Hippocampal formation (tissue), 2 donors: ENCODE measurements around the gene TNNI3K.
"Not testable (repeated sequence)": the region's sequence is repeated elsewhere in the genome, so short reads cannot be mapped to it uniquely, and the experiment has no call there.

Source experiments
- DNase-seq, 2 donors: peaks; one replicate each; lab custom pipeline; 2025; lab: John Stamatoyannopoulos, UW

The TNNI3K gene, protein sequence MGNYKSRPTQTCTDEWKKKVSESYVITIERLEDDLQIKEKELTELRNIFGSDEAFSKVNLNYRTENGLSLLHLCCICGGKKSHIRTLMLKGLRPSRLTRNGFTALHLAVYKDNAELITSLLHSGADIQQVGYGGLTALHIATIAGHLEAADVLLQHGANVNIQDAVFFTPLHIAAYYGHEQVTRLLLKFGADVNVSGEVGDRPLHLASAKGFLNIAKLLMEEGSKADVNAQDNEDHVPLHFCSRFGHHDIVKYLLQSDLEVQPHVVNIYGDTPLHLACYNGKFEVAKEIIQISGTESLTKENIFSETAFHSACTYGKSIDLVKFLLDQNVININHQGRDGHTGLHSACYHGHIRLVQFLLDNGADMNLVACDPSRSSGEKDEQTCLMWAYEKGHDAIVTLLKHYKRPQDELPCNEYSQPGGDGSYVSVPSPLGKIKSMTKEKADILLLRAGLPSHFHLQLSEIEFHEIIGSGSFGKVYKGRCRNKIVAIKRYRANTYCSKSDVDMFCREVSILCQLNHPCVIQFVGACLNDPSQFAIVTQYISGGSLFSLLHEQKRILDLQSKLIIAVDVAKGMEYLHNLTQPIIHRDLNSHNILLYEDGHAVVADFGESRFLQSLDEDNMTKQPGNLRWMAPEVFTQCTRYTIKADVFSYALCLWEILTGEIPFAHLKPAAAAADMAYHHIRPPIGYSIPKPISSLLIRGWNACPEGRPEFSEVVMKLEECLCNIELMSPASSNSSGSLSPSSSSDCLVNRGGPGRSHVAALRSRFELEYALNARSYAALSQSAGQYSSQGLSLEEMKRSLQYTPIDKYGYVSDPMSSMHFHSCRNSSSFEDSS

DNA sequence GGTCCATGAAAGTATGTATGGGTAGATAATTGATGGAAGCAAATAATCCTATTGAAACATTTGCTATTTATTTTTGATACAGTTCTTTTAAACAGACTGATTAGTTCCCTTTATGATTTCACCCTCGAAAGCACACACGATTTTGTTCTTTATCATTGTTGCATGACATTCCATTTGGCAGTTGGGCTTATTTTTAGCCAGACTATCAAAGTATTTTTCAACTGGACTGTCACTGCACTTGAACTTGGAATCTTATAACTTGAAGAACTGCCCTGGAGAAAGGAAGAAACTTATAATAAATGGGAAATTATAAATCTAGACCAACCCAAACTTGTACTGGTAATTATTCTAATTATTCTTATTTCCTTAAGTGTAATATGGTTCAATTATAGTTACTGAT lies at the start of gene TNNI3K:
Gene TNNI3K, plus strand, starts transcription at position 235 of the 400 bp plus-strand sequence. Its CDS starts 65 bp downstream, at position 300.
- DNase-seq = no peak

DNA sequence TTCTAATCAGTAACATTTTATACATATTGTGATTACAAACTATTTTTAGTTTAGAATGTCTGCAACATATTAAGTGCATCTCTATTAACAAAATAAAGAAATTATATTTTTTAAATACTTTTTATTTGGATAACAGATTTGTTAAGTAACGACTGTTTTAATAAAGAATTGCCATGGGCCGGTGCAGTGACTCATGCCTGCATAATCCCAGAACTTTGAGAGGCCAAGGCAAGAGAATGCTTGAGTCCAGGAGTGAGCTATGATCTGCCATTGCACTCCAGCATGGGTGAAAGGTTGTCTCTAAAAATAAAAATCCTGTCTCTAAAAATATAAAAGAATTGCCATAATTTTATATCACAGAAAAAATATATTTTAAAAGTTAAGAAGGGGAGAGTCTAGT lies 41.3 kb upstream of the TNNI3K start:
- no peak for DNase-seq

DNA sequence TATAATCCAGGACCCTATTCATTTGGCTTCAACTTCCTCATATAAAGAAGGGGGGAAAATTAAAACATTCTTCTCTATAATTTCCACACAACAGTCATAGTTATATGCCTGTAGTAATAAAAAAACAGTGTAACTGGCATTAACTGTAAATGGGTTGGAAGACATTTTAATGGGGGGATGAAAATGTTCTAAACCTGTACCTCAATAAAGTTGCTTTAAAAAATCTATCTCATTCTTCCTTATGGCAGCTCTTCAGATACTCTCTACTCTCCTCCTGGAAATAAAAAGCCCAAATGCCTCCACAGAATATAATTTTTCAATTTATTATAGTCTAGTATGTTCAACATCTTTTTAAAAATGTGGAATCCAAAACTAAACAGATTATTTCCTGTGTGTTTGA lies 39.8 kb upstream of the TNNI3K start:
- DNase-seq = no peak

DNA sequence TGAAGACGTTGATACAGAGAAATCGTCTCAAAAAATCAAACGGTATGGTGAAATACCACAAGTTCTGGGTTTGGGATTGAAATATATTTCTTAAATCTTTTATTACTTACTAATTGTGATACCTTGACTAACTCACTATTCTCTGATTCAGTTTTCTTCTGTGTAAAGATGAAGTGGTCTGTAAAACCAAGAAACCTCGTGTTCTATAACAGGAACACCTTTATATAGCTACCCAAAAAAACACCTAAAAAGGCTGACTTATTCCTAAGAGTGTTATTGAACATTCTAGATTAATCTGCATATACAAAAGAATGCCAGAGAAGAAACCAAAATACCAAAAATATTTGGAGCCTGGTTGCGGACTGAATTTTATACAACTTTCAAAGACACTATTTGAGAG lies 37.9 kb upstream of the TNNI3K start:
- DNase-seq = no peak

DNA sequence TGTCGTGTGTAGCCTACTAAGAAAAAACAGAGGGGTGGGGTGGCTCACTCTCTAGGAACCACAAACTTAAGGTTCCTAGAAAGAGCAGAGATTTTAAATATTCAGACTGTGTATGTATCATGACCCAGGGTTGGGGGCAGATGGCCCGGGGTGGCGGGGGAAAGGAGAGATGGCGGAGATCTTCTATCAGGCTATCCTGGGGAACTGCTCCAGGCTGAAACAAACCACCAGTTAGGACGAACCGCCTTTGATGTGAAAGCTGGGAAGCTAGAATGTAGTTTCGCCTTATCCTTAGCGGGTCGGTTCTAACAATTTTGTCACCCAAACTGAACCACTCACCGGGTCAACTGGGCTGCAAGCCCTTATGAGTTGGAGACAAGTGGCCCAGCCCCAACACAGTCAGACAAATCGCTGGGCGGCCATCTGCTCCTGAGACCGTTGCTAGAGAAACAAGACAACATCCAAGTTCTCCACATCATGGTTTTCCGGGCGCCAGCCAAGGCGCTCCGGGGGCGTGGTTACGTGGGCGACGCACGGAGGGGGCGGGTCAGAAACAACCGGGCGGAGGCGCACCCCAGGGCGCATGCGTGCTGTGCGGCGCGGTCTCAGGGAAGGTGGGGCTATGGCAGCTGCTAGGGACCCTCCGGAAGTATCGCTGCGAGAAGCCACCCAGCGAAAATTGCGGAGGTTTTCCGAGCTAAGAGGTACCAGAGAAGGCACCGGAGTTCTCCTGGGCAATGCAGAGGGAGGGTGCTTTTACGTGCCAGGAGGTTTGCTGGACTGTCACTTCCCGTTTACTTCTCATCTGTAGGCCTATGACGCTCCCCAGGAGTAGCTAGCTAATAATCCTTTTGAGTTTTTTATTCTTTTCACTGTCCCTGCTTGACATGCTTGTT lies 37.3 kb upstream of the TNNI3K start, which contains the start of the genes FPGT and LRRIQ3:
Gene FPGT, plus strand, starts transcription at position 586 of the 896 bp plus-strand sequence. Its CDS starts 37 bp downstream, at position 623.
Gene LRRIQ3, minus strand, starts transcription at position 520 of the 896 bp plus-strand sequence. CDS start 14,492 bp downstream, outside the sequence.
- DNase-seq = peak; percentile 90 to 91

DNA sequence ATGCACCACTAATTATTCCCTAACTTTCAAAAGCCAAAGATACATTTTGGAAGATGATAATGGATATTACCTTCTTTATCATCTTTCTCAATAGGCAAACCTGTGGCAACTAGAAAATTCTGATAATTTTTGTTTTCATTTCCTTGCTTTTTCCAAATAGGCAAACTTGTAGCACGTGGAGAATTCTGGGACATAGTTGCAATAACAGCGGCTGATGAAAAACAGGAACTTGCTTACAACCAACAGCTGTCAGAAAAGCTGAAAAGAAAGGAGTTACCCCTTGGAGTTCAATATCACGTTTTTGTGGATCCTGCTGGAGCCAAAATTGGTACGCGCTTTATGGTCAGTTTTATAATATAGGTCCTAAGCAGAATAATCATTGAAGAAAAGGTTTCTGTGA lies 35.7 kb upstream of the TNNI3K start:
- no peak for DNase-seq

DNA sequence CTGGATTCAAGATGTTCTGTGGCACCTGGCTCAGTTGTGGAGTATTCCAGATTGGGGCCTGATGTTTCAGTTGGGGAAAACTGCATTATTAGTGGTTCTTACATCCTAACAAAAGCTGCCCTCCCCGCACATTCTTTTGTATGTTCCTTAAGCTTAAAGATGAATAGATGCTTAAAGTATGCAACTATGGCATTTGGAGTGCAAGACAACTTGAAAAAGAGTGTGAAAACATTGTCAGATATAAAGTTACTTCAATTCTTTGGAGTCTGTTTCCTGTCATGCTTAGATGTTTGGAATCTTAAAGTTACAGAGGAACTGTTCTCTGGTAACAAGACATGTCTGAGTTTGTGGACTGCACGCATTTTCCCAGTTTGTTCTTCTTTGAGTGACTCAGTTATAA lies 29.9 kb upstream of the TNNI3K start:
- DNase-seq = no peak

DNA sequence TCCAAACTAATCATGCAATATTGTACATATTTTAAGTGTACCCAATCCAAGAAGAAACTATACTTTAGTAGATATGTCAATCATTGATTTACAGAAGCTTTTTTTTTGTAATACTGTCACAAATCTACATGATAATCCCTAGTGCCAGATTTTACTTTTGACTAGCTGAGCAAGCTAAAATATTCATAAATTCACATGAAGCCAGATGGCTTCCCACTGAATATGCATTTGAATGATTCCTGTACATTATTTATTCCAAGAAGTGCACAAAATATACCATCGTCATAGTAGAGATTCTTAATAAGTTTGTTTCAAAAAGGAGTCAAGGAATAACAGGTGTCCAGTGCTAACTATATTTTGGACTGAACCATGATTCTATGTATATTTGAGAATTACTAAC lies 20.0 kb upstream of the TNNI3K start:
- DNase-seq = no peak

DNA sequence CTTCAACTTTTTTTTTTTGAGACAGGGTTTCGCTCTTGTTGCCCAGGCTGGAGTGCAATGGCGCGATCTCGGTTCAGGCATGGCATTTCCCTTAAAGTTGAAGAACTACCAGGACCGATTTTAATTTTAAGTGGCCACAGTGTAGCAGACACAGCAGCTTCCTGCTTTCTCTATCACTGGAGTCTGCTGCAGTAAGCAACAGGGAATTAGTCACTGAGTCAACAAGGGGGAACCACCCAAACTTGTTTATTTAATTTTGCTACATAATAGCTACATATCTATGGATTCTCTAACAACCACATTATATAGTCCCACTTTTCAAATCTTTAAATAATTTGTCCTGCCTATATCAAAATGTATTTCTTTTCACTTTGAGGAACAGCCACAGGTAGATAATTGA lies 12.5 kb upstream of the TNNI3K start:
- DNase-seq = no peak

DNA sequence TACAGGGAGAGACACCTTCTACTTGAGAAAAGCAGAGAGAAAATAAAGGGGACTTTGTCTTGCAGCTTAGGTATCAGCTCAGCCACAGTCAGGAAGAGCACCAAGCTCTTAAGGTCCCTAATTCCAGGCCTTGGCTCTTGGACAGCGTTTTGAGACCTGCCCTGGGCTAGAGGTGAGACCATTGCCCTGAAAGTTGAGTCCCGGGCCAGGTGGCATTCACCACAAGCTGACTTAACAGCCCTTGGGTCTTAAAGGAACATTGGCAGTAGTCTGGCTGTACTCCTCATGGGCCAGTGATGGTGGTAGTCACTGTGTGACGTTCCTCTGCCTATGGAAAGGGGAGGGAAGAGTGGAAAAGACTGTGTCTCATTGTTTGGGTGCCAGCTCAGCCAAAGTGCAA lies 11.7 kb upstream of the TNNI3K start:
- DNase-seq = no peak

DNA sequence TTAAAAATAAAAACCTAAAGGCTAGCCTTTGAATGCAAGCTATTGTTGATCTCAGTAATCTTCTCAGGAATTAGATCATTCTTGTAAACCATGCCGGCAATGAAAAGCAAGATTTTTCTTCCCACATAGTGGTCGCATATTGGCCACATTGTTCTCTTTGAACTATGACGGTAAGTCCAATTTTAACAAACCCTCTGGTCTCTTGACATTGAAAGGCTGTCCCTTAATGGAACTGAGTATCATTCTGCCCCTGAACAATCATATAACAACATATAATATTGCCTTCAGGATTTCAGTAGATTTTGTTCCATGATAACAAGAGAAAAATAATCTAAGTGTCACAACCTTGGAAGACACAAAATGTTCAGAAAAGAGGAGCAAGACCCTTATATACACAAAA lies 1.3 kb downstream of the TNNI3K start:
- no peak for DNase-seq

DNA sequence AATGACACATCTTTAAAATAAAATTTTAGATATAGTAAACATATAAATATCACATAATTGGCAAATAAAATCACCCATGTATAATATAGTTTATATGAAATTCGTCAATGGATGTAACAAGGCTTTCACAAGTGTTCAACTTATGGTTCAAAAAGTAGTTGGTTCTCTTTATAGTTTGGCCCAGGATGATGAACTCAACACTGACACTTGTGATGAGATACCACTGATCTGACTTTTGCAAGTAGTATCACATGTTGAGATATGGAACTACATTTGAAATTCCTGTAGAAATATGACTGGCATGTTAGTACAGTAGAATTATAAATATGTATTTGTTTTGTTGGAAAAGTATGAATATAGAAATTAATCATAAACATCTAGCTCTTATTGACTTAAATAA lies 1.8 kb downstream of the TNNI3K start:
- no peak for DNase-seq

DNA sequence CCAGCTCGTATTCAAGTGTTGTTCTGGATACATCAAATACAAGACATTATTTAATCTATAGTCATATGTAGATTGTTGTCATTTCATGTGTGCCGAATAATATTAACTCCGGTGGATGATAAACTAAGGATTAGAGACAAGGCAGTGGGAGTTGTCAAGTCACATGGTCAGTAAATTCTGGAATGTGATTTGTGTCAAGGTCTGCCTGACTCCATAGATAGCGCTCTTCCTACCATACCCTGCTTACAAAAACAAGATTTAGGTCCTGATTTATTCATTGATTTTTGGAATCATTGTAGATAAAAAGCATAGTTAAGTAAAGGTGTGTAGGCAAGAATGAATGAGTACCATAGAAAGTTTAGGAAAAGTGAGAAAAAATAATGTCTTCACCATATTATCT lies 2.6 kb downstream of the TNNI3K start:
- no peak for DNase-seq

DNA sequence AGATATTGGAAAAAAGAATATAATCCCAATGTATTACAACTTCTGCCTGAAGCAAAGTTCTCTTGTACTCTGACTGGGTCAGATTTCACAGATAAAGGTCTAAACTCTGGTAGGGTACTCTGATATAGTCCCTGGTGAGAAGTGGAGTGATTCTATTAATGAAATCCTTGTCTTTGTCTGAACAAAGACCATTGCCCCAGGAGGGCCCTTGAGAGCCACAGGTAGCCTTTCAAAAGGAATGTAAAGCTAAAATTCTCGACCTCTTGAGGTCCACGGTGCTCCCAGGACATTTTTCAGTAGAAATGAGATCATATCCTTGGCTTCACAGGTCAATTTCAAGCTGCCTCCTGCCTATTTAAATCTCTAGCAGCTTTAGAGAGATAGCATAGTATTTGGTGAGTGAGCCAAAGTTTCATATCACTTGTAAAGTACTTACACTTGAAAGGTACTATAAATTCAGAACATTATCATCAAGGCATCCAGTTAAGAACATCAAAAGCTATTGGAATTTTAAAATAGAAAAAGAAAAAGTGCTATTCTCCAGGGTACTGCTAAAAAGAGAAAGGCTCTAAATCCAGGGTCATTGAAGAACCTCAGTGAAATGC lies 10.1 kb downstream of the TNNI3K start:
- no peak for DNase-seq

DNA sequence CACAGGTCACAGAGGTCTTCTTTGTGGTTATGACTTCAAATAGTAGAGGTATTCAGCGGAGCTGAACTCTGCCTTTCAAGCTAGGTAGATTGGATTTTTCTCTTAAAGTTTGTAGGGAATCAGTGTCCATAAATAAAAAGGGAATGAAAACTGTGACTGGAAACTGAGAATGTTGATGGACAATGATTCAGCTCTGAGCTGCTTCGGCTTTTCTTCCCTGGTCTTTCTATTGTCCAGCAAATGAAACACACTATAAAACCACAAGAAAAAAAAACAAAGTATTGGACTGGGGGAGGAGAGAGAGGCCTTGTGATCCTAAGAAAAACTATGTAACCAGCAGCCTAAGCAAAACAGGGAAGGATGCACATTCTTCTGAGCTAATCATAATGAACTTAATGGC lies 11.1 kb downstream of the TNNI3K start:
- no peak for DNase-seq

DNA sequence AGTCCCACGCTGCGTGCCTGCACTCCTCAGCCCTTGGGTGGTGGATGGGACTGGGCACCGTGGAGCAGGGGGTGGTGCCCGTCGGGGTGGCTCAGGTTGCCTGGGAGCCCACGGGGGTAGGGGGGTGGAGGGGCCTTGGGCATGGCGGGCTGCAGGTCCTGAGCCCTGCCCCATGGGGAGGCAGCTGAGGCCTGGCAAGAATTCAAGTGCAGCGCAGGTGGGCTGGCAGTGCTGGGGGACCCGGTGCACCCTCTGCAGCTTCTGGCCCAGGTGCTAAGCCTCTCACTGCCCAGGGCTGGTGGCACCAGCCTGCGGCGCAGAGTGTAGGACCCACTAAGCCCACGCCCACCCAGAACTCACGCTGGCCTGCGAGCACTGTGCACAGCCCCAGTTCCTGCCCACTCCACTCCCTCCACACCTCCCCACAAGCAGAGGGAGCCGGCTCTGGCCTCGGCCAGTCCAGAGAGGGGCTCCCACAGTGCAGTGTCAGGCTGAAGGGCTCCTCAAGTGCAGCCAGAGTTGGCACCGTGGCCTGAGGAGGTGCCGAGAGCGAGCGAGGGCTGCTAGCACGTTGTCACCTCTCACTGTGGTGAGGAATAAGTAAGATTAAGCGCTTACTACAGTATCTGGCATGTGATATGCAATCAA lies 12.8 kb downstream of the TNNI3K start:
- DNase-seq = no peak

DNA sequence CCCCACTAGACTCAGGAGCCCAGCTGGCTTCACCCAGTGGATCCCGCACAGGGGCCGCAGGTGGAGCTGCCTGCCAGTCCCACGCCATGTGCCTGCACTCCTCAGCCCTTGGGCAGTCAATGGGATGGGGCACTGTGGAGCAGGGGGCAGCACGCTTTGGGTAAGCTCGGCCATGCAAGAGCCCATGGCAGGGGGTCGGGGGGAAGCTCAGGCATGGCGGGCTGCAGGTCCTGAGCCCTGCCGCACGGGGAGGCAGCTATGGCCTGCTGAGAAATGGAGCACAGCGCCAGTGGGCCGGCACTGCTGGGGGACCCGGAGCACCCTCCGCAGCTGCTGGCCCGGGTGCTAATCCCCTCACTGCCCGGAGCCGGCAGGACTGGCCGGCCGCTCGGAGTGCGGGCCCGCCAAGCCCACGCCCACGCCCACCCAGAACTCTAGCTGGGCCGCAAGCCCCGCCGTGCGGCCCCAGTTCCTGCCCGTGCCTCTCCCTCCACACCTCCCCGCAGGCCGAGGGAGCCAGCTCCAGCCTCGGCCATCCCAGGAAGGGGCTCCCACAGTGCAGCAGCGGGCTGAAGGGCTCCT lies 18.1 kb downstream of the TNNI3K start:
- not testable (repeated sequence) for DNase-seq

DNA sequence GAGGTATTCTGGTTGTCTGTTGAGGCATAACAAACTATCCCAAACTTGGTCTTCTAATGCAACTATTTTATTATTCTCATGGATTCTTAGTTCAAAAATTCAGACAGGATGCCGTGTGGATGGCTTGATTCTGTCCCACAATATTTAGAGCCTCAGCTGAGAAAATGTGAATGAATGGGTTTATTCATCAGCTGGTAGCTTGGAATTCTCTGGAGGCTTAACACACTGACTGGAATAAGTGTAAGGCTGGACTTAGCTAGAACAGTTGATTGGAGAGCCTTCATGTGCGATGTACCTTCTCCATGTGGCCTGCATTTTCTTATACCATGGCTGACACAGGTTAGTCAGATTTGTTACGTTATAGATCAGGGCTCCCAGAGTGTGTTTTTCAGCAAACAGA lies 30.8 kb downstream of the TNNI3K start:
- no peak for DNase-seq

DNA sequence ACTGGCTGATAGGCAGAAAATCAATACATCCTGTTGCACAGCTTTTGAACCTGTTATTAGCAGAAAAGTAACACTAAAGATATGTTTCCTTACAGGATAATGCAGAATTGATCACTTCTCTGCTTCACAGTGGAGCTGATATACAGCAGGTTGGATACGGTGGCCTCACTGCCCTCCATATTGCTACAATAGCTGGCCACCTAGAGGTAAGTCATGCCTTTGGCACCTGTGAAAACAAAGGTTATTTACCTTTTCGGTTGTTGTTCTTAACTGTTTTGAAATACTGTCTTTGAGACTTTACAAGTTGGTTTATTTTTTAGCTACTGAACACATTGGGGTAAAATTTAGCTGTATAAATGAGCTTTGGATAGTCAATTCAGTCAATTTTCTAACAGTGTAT lies 36.3 kb downstream of the TNNI3K start:
- DNase-seq = no peak

DNA sequence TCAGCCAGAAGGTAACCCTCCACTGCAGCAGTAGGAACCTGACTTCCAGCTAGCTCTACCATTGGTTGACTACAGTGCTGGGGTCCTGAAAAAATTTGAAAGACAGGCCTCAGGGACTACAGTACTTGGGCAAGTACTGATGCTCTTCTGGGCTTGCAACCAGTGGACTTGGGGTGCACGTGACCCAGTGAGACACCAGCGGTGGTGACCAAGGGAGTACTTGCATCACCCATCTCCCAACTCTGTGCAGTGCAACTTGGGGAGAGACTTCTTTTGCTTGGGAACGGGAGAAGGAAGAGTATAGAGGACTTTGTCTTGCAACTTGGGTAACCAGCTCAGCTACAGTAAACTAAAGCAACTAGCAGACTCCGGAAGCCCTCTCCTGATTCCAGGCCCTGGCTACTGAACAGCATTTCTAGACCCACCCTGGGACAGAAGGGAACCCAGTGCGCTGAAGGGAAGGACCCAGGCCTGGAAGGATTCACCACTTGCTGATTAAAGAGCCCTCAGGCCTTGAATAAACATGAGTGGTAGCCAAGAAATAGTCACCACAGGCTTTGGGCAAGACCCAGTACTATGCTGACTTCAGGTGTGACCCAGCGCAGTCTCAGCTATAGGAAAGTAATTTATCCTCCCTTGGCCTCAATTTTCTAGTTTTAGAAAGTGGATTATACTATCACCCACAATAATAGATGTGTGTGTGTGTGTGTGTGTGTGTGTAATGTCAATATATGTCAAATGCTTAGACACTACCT lies 45.6 kb downstream of the TNNI3K start:
- DNase-seq = no peak
